K562 (cell line): Measurements from ENCODE around the gene PNKD. TPM values are rescaled to one million over a fixed set of nuclear protein-coding genes. Genes with fewer than 3 reads are reported as not detected.

Experiments
- ATAC-seq: fragments of 200-7000 bp; cut with Tn5 transposase; 3 replicates; pipeline ENCODE4 v1.9.1; 2020; ENCODE audit warnings: moderate library complexity
- BruUV-seq: library from RNA; stranded (reverse); fragments of 400-500 nt; replicated peaks from 2 replicates; lab custom pipeline; 2021; lab: Mats Ljungman, UMichigan
- CTCF ChIA-PET: fragments of 300-600 bp; formaldehyde crosslinking; extraction: SDS; loops from one replicate; lab custom pipeline; 2021; ENCODE audit warnings: low intra/inter-chr PET ratio; lab: Yijun Ruan, JAX
- POLR2A ChIA-PET: fragments of 300-600, 350-650 bp; sonication (Branson Sonifier 250); formaldehyde crosslinking; extraction: SDS; loops from one replicate; lab custom pipeline; 2021; ENCODE audit warnings: antibody characterized with exemption, inconsistent platforms; lab: Yijun Ruan, JAX
- DNase-seq, 4 experiments: peaks; one replicate each; pipeline versions ENCODE4 v3.0.0 to v3.0.0-alpha.2; 2011 to 2018; ENCODE audit warnings: low spot score in 3 of 4, mixed read lengths in 3 of 4; ENCODE audit errors: extremely low read depth in 1 of 4
- FAIRE-seq: peaks from 2 replicates; lab custom pipeline; 2011; peaks lifted over from hg19 to GRCh38; lab: Jason Lieb, UNC
- H2AFZ ChIP-seq: 2 replicates; pipeline ENCODE4 v1.6.0; 2011; ENCODE audit warnings: low read depth, low read length, control low read depth, inconsistent platforms
- H3K27ac ChIP-seq: fragments of 200-600 bp; 3 replicates; pipeline ENCODE4 v1.8.0; 2011; ENCODE audit warnings: low read depth, mild to moderate bottlenecking, control low read depth, inconsistent platforms, low read length, moderate library complexity, mixed read lengths; ENCODE audit errors: extremely low read depth
- H3K27me3 ChIP-seq, 2 experiments: fragments of 300-600 bp in 1 of 2; 2 replicates in 1 of 2; 3 replicates in 1 of 2; pipeline versions ENCODE4 v1.6.0 to v1.8.0; 2011; ENCODE audit warnings: inconsistent platforms in 2 of 2, low read length in 2 of 2, mild to moderate bottlenecking in 1 of 2, mixed read lengths in 1 of 2, moderate library complexity in 1 of 2; ENCODE audit not compliant: control insufficient read depth in 2 of 2, insufficient read depth in 2 of 2
- H3K36me3 ChIP-seq: fragments of 300-600 bp; 3 replicates; pipeline ENCODE4 v1.8.0; 2011; ENCODE audit warnings: mild to moderate bottlenecking, low read length, inconsistent platforms; ENCODE audit not compliant: control insufficient read depth, insufficient read depth
- H3K4me1 ChIP-seq, 2 experiments: fragments of 200-600 bp in 1 of 2; replicated peaks in 1 of 2; 2 replicates in 1 of 2; 3 replicates in 1 of 2; pipeline versions ENCODE4 v1.5.1 to v1.8.0; 2011; ENCODE audit warnings: inconsistent platforms in 2 of 2, low read length in 2 of 2, mild to moderate bottlenecking in 1 of 2, mixed read lengths in 1 of 2, moderate library complexity in 1 of 2; ENCODE audit not compliant: control insufficient read depth in 2 of 2, insufficient read depth in 2 of 2
- H3K4me2 ChIP-seq: 2 replicates; pipeline ENCODE4 v1.6.1; 2011; ENCODE audit warnings: low read length, control low read depth, inconsistent platforms, mixed read lengths; ENCODE audit not compliant: insufficient read depth
- H3K4me3 ChIP-seq: fragments of 200-600 bp; sonication (generic), shearing (Covaris generic); 2 replicates; pipeline ENCODE4 v1.5.1; 2016; ENCODE audit warnings: control low read depth, inconsistent platforms
- H3K79me2 ChIP-seq: fragments of 200-600 bp; 3 replicates; pipeline ENCODE4 v1.8.0; 2011; ENCODE audit warnings: low read length, inconsistent platforms; ENCODE audit not compliant: control insufficient read depth, insufficient read depth
- H3K9ac ChIP-seq, 2 experiments: 2 replicates each; pipeline versions ENCODE4 v1.6.0 to v1.6.1; 2011; ENCODE audit warnings: low read depth in 2 of 2, low read length in 2 of 2, control low read depth in 1 of 2, inconsistent platforms in 1 of 2, mild to moderate bottlenecking in 1 of 2, mixed read lengths in 1 of 2; ENCODE audit not compliant: insufficient read depth in 1 of 2
- H3K9me1 ChIP-seq: one replicate; pipeline ENCODE4 v1.6.0; 2011; ENCODE audit warnings: inconsistent platforms, mild to moderate bottlenecking, low read length, moderate library complexity; ENCODE audit not compliant: control insufficient read depth, insufficient read depth
- H3K9me3 ChIP-seq: replicated peaks from 2 replicates; pipeline ENCODE4 v1.5.1; 2011; ENCODE audit warnings: low read depth, low read length, inconsistent platforms; ENCODE audit not compliant: control insufficient read depth, insufficient read depth
- H4K20me1 ChIP-seq: replicated peaks from 2 replicates; pipeline ENCODE4 v1.6.1; 2011; ENCODE audit warnings: low read length, inconsistent platforms, mixed read lengths; ENCODE audit not compliant: control insufficient read depth, insufficient read depth
- GABPA ChIP-seq: fragments of 200-800 bp; sonication (Bioruptor generic); conservative IDR thresholded peaks from 2 replicates; pipeline ENCODE4 v1.6.1; 2016; ENCODE audit warnings: low read depth, missing genetic modification characterization, missing compliant biosample characterization
- RB1 ChIP-seq: fragments of 450-650 bp; IDR thresholded peaks from 2 replicates; pipeline ENCODE4 v1.6.1; 2017; ENCODE audit warnings: low read depth, mild to moderate bottlenecking
- RBM14 ChIP-seq: fragments of 200-400 bp; formaldehyde crosslinking; IDR thresholded peaks from 2 replicates; pipeline ENCODE4 v1.6.1; 2018; ENCODE audit warnings: low read depth, mild to moderate bottlenecking, low read length, moderate library complexity, borderline replicate concordance; ENCODE audit not compliant: insufficient read depth
- RNF2 ChIP-seq: sonication (generic); IDR thresholded peaks from 2 replicates; pipeline ENCODE4 v1.6.1; 2016
- TAF15 ChIP-seq: fragments of 200-400 bp; formaldehyde crosslinking; IDR thresholded peaks from 2 replicates; pipeline ENCODE4 v1.6.1; 2017; ENCODE audit warnings: mild to moderate bottlenecking, low read depth, low read length, moderate library complexity
- whole genome bisulfite sequencing: fragments of 100-300 bp; shearing (Covaris generic); methylation state at CpG from one replicate; pipeline ENCODE4 v1.1.6; 2016; ENCODE audit warnings: low coverage, mixed read lengths; ENCODE audit not compliant: insufficient coverage; ENCODE audit errors: missing lambda C conversion rate; 5-methylcytosine and 5-hydroxymethylcytosine counted together
- in situ Hi-C: fragments of 300-500 bp; cut with MboI; formaldehyde crosslinking; loops from 4 replicates; pipeline ENCODE4 v1.15.0; 2018; ENCODE audit warnings: inconsistent platforms, mixed read lengths
- intact Hi-C: fragments of 100-400 bp; cut with micrococcal nuclease; formaldehyde crosslinking; loops from 2 replicates; pipeline ENCODE4 v1.14.2; 2022
- polyA plus RNA-seq, 8 experiments: library from polyadenylated mRNA; depleted of rRNA in 4 of 8; stranded (reverse) in 5 of 8; unstranded in 3 of 8; fragments of >200 nt; fragmentation: Nextera tagmentation in 2 of 8; fragmentation: Illumina TruSeq in 1 of 8; extraction: Ambion mirVana in 2 of 8; extraction: Trizol in 1 of 8; gene quantifications; 2 replicates each; pipeline versions ENCODE4 v1.2.1 to v1.2.3, GENCODE V29; 2011 to 2014; ENCODE audit warnings: inconsistent platforms in 1 of 8, missing spikeins in 1 of 8
- total RNA-seq, 7 experiments: library from RNA; depleted of rRNA in 6 of 7; stranded (reverse); fragments of >200 nt in 6 of 7; fragmentation: Illumina TruSeq in 2 of 7; extraction: Trizol in 2 of 7; gene quantifications; 2 replicates each; pipeline versions ENCODE4 v1.2.1 to v1.2.3, GENCODE V29; 2011 to 2021; ENCODE audit warnings: low replicate concordance in 1 of 7
- TF ChIP-seq, protein P1 (sequence below): fragments of 450-650 bp; IDR thresholded peaks from 2 replicates; pipeline ENCODE4 v1.6.1; 2018; ENCODE audit warnings: mild to moderate bottlenecking, low read depth; ENCODE audit not compliant: partially characterized antibody
- TF ChIP-seq, protein P2 (sequence below): fragments of 200-400 bp; formaldehyde crosslinking; IDR thresholded peaks from 2 replicates; pipeline ENCODE4 v1.6.1; 2017; ENCODE audit warnings: mild to moderate bottlenecking, low read depth, low read length, moderate library complexity

The PNKD gene
- total and polyA plus RNA-seq, 9 of the 15 experiments (the other 6 are each of a cell fraction or from before 2014, with no cell fraction given) = 26.0 to 105 (median 60.1) TPM

GRCh38 chr2:218281449-218281848 lies 11.1 kb downstream of the PNKD start:
- DNase-seq (no peak), FAIRE-seq (no peak), ATAC-seq (no peak)
- Histone ChIP-seq H3K36me3 (peaks cover 93% of the 10 kb centered on the region), H3K27me3 (no peaks in the 10 kb centered on the region), H2AFZ (no peak overlapping the region), H3K9me3 (no peaks in the 10 kb centered on the region), H3K79me2 (peaks cover 50% of the 10 kb centered on the region), H3K9me1 (no peaks in the 10 kb centered on the region), H3K4me3 (no peak overlapping the region), H3K27ac (no peak overlapping the region), H3K9ac (no peak overlapping the region), H3K4me2 (no peak overlapping the region), H3K4me1 (peaks cover 22 to 32% of the 10 kb centered on the region in 2 experiments), H4K20me1 (peaks cover 5% of the 10 kb centered on the region; the same call in 1 of the 2 replicates)
- TF ChIP-seq RNF2 (no peak), GABPA (tag) (no peak), RBM14 (no peak), RB1 (no peak), TAF15 (no peak)
- TF ChIP-seq, protein P1, sequence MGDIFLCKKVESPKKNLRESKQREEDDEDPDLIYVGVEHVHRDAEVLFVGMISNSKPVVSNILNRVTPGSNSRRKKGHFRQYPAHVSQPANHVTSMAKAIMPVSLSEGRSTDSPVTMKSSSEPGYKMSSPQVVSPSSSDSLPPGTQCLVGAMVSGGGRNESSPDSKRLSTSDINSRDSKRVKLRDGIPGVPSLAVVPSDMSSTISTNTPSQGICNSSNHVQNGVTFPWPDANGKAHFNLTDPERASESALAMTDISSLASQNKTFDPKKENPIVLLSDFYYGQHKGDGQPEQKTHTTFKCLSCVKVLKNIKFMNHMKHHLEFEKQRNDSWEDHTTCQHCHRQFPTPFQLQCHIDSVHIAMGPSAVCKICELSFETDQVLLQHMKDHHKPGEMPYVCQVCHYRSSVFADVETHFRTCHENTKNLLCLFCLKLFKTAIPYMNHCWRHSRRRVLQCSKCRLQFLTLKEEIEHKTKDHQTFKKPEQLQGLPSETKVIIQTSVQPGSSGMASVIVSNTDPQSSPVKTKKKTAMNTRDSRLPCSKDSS = no peak
- TF ChIP-seq, protein P2, sequence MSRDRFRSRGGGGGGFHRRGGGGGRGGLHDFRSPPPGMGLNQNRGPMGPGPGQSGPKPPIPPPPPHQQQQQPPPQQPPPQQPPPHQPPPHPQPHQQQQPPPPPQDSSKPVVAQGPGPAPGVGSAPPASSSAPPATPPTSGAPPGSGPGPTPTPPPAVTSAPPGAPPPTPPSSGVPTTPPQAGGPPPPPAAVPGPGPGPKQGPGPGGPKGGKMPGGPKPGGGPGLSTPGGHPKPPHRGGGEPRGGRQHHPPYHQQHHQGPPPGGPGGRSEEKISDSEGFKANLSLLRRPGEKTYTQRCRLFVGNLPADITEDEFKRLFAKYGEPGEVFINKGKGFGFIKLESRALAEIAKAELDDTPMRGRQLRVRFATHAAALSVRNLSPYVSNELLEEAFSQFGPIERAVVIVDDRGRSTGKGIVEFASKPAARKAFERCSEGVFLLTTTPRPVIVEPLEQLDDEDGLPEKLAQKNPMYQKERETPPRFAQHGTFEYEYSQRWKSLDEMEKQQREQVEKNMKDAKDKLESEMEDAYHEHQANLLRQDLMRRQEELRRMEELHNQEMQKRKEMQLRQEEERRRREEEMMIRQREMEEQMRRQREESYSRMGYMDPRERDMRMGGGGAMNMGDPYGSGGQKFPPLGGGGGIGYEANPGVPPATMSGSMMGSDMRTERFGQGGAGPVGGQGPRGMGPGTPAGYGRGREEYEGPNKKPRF = no peak
- WGBS = 76% methylated on average over 3 of the region's 3 CpGs
- in situ Hi-C loops (no loop called here), intact Hi-C loops (no loop called here)
- ChIA-PET CTCF (no interaction called here), POLR2A (interaction anchor here (0.9 kb wide), 1 partner anchor 580 kb away, joined by 3 read pairs; no protein-coding TSS in a partner anchor)
- BruUV-seq = no TSS peak
